Measurements from ENCODE around the gene GNMT.
"Not testable (repeated sequence)": the region's sequence is repeated elsewhere in the genome, so short reads cannot be mapped to it uniquely, and the experiment has no call there.

GNMT gene

DNA sequence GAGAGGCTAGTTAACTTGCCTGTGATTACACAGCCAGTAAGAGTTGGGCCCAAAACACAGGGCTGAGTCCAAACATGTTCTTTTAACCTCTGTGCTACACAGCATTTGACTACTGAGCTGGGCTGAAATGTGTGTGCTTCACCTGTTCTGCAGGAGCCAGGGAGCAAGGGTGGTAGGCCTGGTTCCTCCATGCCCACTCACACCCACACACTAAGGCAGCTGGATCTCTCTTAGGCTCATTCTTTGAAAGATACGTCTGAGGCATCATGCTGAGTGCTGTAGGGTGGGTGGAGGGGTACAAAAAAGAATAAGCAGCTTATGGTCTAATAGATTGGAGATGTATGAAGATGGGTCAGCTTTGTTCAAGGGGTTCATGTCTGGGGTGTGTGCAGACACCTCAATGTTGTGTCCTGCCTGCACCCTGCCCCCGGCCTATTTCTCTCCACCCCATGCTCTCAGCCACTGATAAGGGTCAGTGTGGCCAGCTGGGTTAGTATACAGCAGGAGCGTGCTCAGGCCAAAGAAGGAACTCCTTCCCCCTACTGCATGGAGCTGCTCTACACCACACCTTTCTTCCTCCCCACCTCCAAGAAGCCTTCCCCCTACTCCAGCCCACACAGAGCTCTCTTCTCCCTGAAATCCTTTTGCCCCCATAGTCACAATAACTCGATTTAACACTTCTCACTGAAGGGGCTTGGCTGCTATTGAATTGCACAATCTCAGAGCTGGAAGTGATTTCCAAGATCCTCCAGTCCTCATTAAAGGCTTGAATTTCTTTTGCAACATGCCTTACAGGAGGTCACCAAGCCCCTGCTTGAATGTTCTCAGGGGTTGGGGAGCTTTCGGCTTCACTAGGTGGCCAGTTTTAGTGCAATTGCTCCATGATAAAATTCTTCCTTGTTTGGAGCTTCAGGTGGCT is 27.2 kb downstream of the GNMT start:
- H3K27ac ChIP-seq (ENCODE audit: insufficient read depth, low read depth, low read length, poor library complexity, severe bottlenecking) = no peak overlapping the region
- H3K27me3 ChIP-seq (ENCODE audit: control insufficient read depth, insufficient read depth, low read length, poor library complexity, severe bottlenecking) = no peaks in the 10 kb centered on the region
- 87 to 93% methylated on average over 5 of the region's 5 CpGs for WGBS, 2 experiments
- no peaks in the 10 kb centered on the region for H3K9me3 ChIP-seq (ENCODE audit: control insufficient read depth, low read length)
- H3K4me3 ChIP-seq (ENCODE audit: insufficient read depth, low read depth, low read length) = no peak overlapping the region
- H3K4me1 ChIP-seq (ENCODE audit: control insufficient read depth, insufficient read depth, low read length) = peaks cover 10% of the 10 kb centered on the region
- H3K36me3 ChIP-seq (ENCODE audit: control insufficient read depth, insufficient read depth, low read length) = peaks cover 3% of the 10 kb centered on the region

- WGBS, 2 experiments = 87 to 91% methylated on average over 1 of the region's 1 CpG
- peaks cover 3% of the 10 kb centered on the region for H3K36me3 ChIP-seq (ENCODE audit: control insufficient read depth, insufficient read depth, low read length)
- peaks cover 10% of the 10 kb centered on the region for H3K4me1 ChIP-seq (ENCODE audit: control insufficient read depth, insufficient read depth, low read length)
- H3K9me3 ChIP-seq (ENCODE audit: control insufficient read depth, low read length) = no peaks in the 10 kb centered on the region
- no peak overlapping the region for H3K4me3 ChIP-seq (ENCODE audit: insufficient read depth, low read depth, low read length)
- H3K27ac ChIP-seq (ENCODE audit: insufficient read depth, low read depth, low read length, poor library complexity, severe bottlenecking) = no peak overlapping the region
- H3K27me3 ChIP-seq (ENCODE audit: control insufficient read depth, insufficient read depth, low read length, poor library complexity, severe bottlenecking) = no peaks in the 10 kb centered on the region
Observed at GRCh38 chr6:42988486-42989020, 28.0 kb downstream of the GNMT start.

DNA sequence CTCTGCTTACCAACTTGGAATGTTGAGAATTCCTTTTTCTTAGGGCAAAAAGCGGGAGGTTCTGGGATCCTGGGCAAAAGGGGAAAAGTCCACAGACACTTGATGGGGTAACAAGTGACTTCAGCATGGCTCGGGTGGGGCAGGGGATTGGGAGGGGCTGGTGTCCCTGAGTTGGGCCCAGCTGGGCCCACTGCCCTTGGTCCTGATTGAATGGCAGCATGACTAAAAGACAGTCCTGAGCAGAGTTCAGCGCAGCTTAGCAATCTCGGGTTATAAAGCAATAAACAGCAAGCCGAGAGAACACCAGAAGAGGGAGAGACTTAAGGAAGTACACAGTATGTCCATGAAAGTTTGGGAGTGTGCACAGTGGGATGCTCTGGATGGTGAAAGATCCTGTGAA is 29.4 kb downstream of the GNMT start:
- H3K4me3 ChIP-seq (ENCODE audit: insufficient read depth, low read depth, low read length) = no peak overlapping the region
- no peaks in the 10 kb centered on the region for H3K27me3 ChIP-seq (ENCODE audit: control insufficient read depth, insufficient read depth, low read length, poor library complexity, severe bottlenecking)
- 96% methylated on average over 5 of the region's 5 CpGs for WGBS, 2 experiments
- H3K9me3 ChIP-seq (ENCODE audit: control insufficient read depth, low read length) = no peaks in the 10 kb centered on the region
- peaks cover 3% of the 10 kb centered on the region for H3K36me3 ChIP-seq (ENCODE audit: control insufficient read depth, insufficient read depth, low read length)
- H3K27ac ChIP-seq (ENCODE audit: insufficient read depth, low read depth, low read length, poor library complexity, severe bottlenecking) = no peak overlapping the region
- H3K4me1 ChIP-seq (ENCODE audit: control insufficient read depth, insufficient read depth, low read length) = peaks cover 10% of the 10 kb centered on the region

GRCh38 chr6:42993445-42993844 is 32.9 kb downstream of the GNMT start:
- Histone ChIP-seq H3K36me3 (ENCODE audit: control insufficient read depth, insufficient read depth, low read length) (no peaks in the 10 kb centered on the region), H3K4me1 (ENCODE audit: control insufficient read depth, insufficient read depth, low read length) (no peaks in the 10 kb centered on the region), H3K9me3 (ENCODE audit: control insufficient read depth, low read length) (no peaks in the 10 kb centered on the region), H3K27ac (ENCODE audit: insufficient read depth, low read depth, low read length, poor library complexity, severe bottlenecking) (no peak overlapping the region), H3K4me3 (ENCODE audit: insufficient read depth, low read depth, low read length) (no peak overlapping the region), H3K27me3 (ENCODE audit: control insufficient read depth, insufficient read depth, low read length, poor library complexity, severe bottlenecking) (no peaks in the 10 kb centered on the region)
- 95 to 96% methylated on average over 2 of the region's 2 CpGs for WGBS, 2 experiments

- Histone ChIP-seq H3K9me3 (ENCODE audit: control insufficient read depth, low read length) (no peaks in the 10 kb centered on the region), H3K36me3 (ENCODE audit: control insufficient read depth, insufficient read depth, low read length) (no peaks in the 10 kb centered on the region), H3K27ac (ENCODE audit: insufficient read depth, low read depth, low read length, poor library complexity, severe bottlenecking) (no peak overlapping the region), H3K4me1 (ENCODE audit: control insufficient read depth, insufficient read depth, low read length) (no peaks in the 10 kb centered on the region), H3K27me3 (ENCODE audit: control insufficient read depth, insufficient read depth, low read length, poor library complexity, severe bottlenecking) (no peaks in the 10 kb centered on the region), H3K4me3 (ENCODE audit: insufficient read depth, low read depth, low read length) (no peak overlapping the region)
Observed at GRCh38 chr6:42996513-42996912, 36.0 kb downstream of the GNMT start.

GRCh38 chr6:42998205-42998604 is 37.7 kb downstream of the GNMT start:
- H3K4me3 ChIP-seq (ENCODE audit: insufficient read depth, low read depth, low read length); H3K9me3 ChIP-seq (ENCODE audit: control insufficient read depth, low read length); H3K27ac ChIP-seq (ENCODE audit: insufficient read depth, low read depth, low read length, poor library complexity, severe bottlenecking); H3K27me3 ChIP-seq (ENCODE audit: control insufficient read depth, insufficient read depth, low read length, poor library complexity, severe bottlenecking); H3K36me3 ChIP-seq (ENCODE audit: control insufficient read depth, insufficient read depth, low read length); H3K4me1 ChIP-seq (ENCODE audit: control insufficient read depth, insufficient read depth, low read length): not testable (repeated sequence)
- WGBS, 2 experiments = 94% methylated on average over 9 of the region's 9 CpGs

- no peaks in the 10 kb centered on the region for H3K9me3 ChIP-seq (ENCODE audit: control insufficient read depth, low read length)
- H3K27ac ChIP-seq (ENCODE audit: insufficient read depth, low read depth, low read length, poor library complexity, severe bottlenecking) = no peak overlapping the region
- H3K4me3 ChIP-seq (ENCODE audit: insufficient read depth, low read depth, low read length) = no peak overlapping the region
- peaks cover under 1% of the 10 kb centered on the region for H3K36me3 ChIP-seq (ENCODE audit: control insufficient read depth, insufficient read depth, low read length)
- no peaks in the 10 kb centered on the region for H3K4me1 ChIP-seq (ENCODE audit: control insufficient read depth, insufficient read depth, low read length)
- 94 to 95% methylated on average over 8 of the region's 8 CpGs for WGBS, 2 experiments
- H3K27me3 ChIP-seq (ENCODE audit: control insufficient read depth, insufficient read depth, low read length, poor library complexity, severe bottlenecking) = no peaks in the 10 kb centered on the region
Observed at GRCh38 chr6:43001843-43002242, 41.3 kb downstream of the GNMT start.

DNA sequence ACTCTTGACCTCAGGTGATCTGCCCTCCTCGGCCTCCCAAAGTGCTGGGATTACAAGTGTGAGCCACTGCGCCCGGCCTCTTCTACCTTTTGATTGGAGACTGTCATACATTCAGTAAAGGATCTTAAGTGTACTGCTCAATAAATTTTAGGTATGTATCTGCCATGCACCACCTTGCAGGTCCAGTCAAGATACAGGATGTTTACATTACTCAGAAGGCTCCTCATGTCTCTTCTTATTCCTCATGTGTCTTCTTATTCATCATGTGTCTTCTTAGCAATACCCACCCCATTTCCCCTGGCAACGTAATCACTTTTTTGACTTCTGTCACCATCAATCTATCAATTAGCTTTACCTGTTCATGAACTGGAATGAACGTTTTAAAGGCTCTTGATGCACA is 45.3 kb downstream of the GNMT start:
- no peaks in the 10 kb centered on the region for H3K9me3 ChIP-seq (ENCODE audit: control insufficient read depth, low read length)
- H3K4me3 ChIP-seq (ENCODE audit: insufficient read depth, low read depth, low read length) = no peak overlapping the region
- no peaks in the 10 kb centered on the region for H3K27me3 ChIP-seq (ENCODE audit: control insufficient read depth, insufficient read depth, low read length, poor library complexity, severe bottlenecking)
- WGBS, 2 experiments = 91 to 92% methylated on average over 5 of the region's 5 CpGs
- no peaks in the 10 kb centered on the region for H3K4me1 ChIP-seq (ENCODE audit: control insufficient read depth, insufficient read depth, low read length)
- H3K36me3 ChIP-seq (ENCODE audit: control insufficient read depth, insufficient read depth, low read length) = peaks cover 16% of the 10 kb centered on the region
- no peak overlapping the region for H3K27ac ChIP-seq (ENCODE audit: insufficient read depth, low read depth, low read length, poor library complexity, severe bottlenecking)

GRCh38 chr6:43006251-43006650 is 45.7 kb downstream of the GNMT start:
- Histone ChIP-seq H3K36me3 (ENCODE audit: control insufficient read depth, insufficient read depth, low read length) (peaks cover 19% of the 10 kb centered on the region), H3K4me3 (ENCODE audit: insufficient read depth, low read depth, low read length) (no peak overlapping the region), H3K9me3 (ENCODE audit: control insufficient read depth, low read length) (no peaks in the 10 kb centered on the region), H3K4me1 (ENCODE audit: control insufficient read depth, insufficient read depth, low read length) (no peaks in the 10 kb centered on the region), H3K27me3 (ENCODE audit: control insufficient read depth, insufficient read depth, low read length, poor library complexity, severe bottlenecking) (no peaks in the 10 kb centered on the region), H3K27ac (ENCODE audit: insufficient read depth, low read depth, low read length, poor library complexity, severe bottlenecking) (no peak overlapping the region)
- WGBS, 2 experiments = 93 to 95% methylated on average over 11 of the region's 11 CpGs

GRCh38 chr6:43007126-43007525 is 46.6 kb downstream of the GNMT start:
- Histone ChIP-seq H3K36me3 (ENCODE audit: control insufficient read depth, insufficient read depth, low read length) (peaks cover 24% of the 10 kb centered on the region), H3K9me3 (ENCODE audit: control insufficient read depth, low read length) (no peaks in the 10 kb centered on the region), H3K27me3 (ENCODE audit: control insufficient read depth, insufficient read depth, low read length, poor library complexity, severe bottlenecking) (no peaks in the 10 kb centered on the region), H3K4me3 (ENCODE audit: insufficient read depth, low read depth, low read length) (no peak overlapping the region), H3K4me1 (ENCODE audit: control insufficient read depth, insufficient read depth, low read length) (no peaks in the 10 kb centered on the region), H3K27ac (ENCODE audit: insufficient read depth, low read depth, low read length, poor library complexity, severe bottlenecking) (no peak overlapping the region)
- WGBS, 2 experiments = 94% methylated on average over 9 of the region's 9 CpGs
